ENCODE measurements around the gene PKLR. TPM values are rescaled to one million over a fixed set of nuclear protein-coding genes. Genes with fewer than 3 reads are reported as not detected.

PKLR gene
- total RNA-seq, 1 experiment from 2014 or later = not detected

DNA sequence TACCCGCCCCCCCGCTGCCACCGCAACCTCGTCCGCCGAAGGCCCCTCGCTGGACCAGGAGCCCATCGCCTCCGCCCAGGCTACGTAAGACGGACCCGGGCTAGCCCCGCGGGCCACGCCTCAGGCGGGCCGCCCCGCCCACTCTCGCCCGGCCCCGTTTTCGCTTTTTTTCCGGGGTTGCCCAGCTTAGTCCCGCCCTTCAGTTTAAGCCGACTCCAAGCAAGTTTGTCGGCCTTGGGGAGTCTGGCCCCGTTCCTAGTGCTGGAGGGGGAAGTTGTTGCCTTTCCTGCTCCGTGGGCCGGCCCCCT lies 22.4 kb upstream of the PKLR start:
- H3K4me1 Mint-ChIP-seq = peaks cover 40 to 42% of the 10 kb centered on the region in 2 experiments

More for the DNA sequence above, 22.4 kb upstream of the PKLR start:
- H3K4me1 ChIP-seq (ENCODE audit: insufficient read depth, low read length) = peaks cover 2% of the 10 kb centered on the region; the same call in 1 of the 2 replicates
- Mint-ChIP-seq H3K36me3 (ENCODE audit: insufficient read depth in 1 of 3, low read depth in 3 of 3) (peaks cover 5 to 41% (median 35%) of the 10 kb centered on the region in 3 experiments; a peak in 6 of 7 replicates), H3K9me3 (no peaks in the 10 kb centered on the region), H3K27ac (peak overlapping the region in 2 of 3 experiments; percentile 59 to 70; a peak in 3 of 7 replicates), H3K4me3 (peak overlapping the region; percentile 93 to 96), H3K27me3 (ENCODE audit: low read depth) (no peaks in the 10 kb centered on the region; the same call in none of the 2 replicates)
- H4K91ac ChIP-seq (ENCODE audit: insufficient read length, low read depth, low read length) = no peak overlapping the region
- no peaks in the 10 kb centered on the region for H3K79me1 ChIP-seq (ENCODE audit: insufficient read depth, low read depth, low read length, poor library complexity, severe bottlenecking)
- no peak overlapping the region for H3K23ac ChIP-seq (ENCODE audit: insufficient read length, low read depth, low read length)
- peaks cover 31% of the 10 kb centered on the region for H3K23me2 ChIP-seq (ENCODE audit: insufficient read length, low read depth, low read length, poor library complexity, severe bottlenecking)
- no peaks in the 10 kb centered on the region for H3K9me3 ChIP-seq (ENCODE audit: control insufficient read depth, low read depth, low read length)
- no peak overlapping the region for H4K8ac ChIP-seq (replicated peaks; ENCODE audit: insufficient read length, low read depth, low read length)
- H3K4ac ChIP-seq (ENCODE audit: low read depth, low read length) = no peak overlapping the region
- peak; percentile 89 for DNase-seq
- no peaks in the 10 kb centered on the region for H3K79me2 ChIP-seq (ENCODE audit: insufficient read depth, low read length)
- H4K5ac ChIP-seq (ENCODE audit: insufficient read length, low read depth, low read length) = no peak overlapping the region
- H2AK5ac ChIP-seq (ENCODE audit: insufficient read length, low read length) = no peak overlapping the region
- no peaks in the 10 kb centered on the region for H3K27me3 ChIP-seq (ENCODE audit: insufficient read depth, low read length)
- peak overlapping the region; percentile 39 for H3K9ac ChIP-seq (ENCODE audit: extremely low read depth, insufficient read length, low read length)
- no peak overlapping the region for H2BK5ac ChIP-seq (ENCODE audit: insufficient read length, low read length)
- no peak overlapping the region for H2BK12ac ChIP-seq (ENCODE audit: insufficient read length, low read depth, low read length)
- H3K4me2 ChIP-seq (ENCODE audit: insufficient read depth, insufficient read length, low read length) = peak overlapping the region; percentile 68
- H3K14ac ChIP-seq (ENCODE audit: insufficient read depth, low read length) = no peak overlapping the region
- H2AFZ ChIP-seq (ENCODE audit: low read length) = no peak overlapping the region
- TF ChIP-seq, protein P1, sequence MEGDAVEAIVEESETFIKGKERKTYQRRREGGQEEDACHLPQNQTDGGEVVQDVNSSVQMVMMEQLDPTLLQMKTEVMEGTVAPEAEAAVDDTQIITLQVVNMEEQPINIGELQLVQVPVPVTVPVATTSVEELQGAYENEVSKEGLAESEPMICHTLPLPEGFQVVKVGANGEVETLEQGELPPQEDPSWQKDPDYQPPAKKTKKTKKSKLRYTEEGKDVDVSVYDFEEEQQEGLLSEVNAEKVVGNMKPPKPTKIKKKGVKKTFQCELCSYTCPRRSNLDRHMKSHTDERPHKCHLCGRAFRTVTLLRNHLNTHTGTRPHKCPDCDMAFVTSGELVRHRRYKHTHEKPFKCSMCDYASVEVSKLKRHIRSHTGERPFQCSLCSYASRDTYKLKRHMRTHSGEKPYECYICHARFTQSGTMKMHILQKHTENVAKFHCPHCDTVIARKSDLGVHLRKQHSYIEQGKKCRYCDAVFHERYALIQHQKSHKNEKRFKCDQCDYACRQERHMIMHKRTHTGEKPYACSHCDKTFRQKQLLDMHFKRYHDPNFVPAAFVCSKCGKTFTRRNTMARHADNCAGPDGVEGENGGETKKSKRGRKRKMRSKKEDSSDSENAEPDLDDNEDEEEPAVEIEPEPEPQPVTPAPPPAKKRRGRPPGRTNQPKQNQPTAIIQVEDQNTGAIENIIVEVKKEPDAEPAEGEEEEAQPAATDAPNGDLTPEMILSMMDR (conservative IDR thresholded peaks at IDR 0.05) = no peak
- peak overlapping the region; percentile 33 for H3K18ac ChIP-seq (ENCODE audit: insufficient read length, low read depth, low read length)
- H3K56ac ChIP-seq (ENCODE audit: insufficient read length, low read depth, low read length) = no peak overlapping the region
- no CpG with 5 or more reads among the region's 29 CpGs for WGBS (ENCODE audit: extremely low coverage, insufficient read length, low lambda C conversion rate)
- H3T11ph ChIP-seq (ENCODE audit: low read length) = no peak overlapping the region
- no peak overlapping the region for H2BK120ac ChIP-seq (ENCODE audit: low read depth, low read length, poor library complexity, severe bottlenecking)
- no peak overlapping the region for H2BK15ac ChIP-seq (ENCODE audit: low read depth, low read length)
- no peaks in the 10 kb centered on the region for H4K20me1 ChIP-seq (ENCODE audit: control insufficient read depth, insufficient read depth, insufficient read length)
- H2BK20ac ChIP-seq (ENCODE audit: low read depth, low read length, poor library complexity, severe bottlenecking) = no peak overlapping the region
- no peak overlapping the region for H3K27ac ChIP-seq (ENCODE audit: insufficient read length, low read depth, low read length)
